Measurements from ENCODE around the gene TNFSF15. TPM values are rescaled to one million over a fixed set of nuclear protein-coding genes. Genes with fewer than 3 reads are reported as not detected.

Gene TNFSF15
- polyA plus RNA-seq, 3 donors, result 0.07 to 1.1 (median 0.11) TPM

DNA sequence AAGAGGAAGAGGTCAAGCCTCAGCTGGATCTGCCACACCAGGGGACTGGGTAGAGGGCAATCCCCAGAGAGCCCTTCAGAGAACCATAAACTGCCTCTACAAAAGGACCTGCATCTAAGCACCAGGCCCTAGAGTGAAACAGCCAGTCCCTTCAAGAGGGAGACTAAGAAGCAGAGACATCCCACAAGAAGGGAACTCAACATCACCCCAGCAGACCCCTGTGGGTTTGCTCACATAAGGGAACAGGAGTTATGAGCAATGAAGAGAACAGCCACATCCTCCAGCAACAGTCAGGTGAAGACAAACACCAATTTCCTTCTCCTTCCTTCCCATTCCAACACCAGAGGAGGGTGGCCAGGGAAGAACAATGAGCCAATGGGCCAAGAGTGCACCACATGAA, 48.9 kb downstream of the TNFSF15 start:
- Histone ChIP-seq H3K36me3 (replicated peaks in 1 of 2; ENCODE audit: control insufficient read depth in 1 of 2, insufficient read depth in 2 of 2, low read length in 2 of 2) (no peaks in the 10 kb centered on the region), H3K4me3 (replicated peaks in 1 of 3; ENCODE audit: low read depth in 2 of 3, low read length in 3 of 3) (no peak overlapping the region), H3K4me2 (replicated peaks; ENCODE audit: extremely low read depth, low read length, poor library complexity, severe bottlenecking) (no peak overlapping the region), H4K20me1 (ENCODE audit: insufficient read depth, low read length) (no peaks in the 10 kb centered on the region), H3K27me3 (ENCODE audit: control insufficient read depth in 2 of 2, insufficient read depth in 2 of 2, low read length in 2 of 2) (peaks cover 0 to 4% of the 10 kb centered on the region in 2 donors), H3K4me1 (ENCODE audit: control insufficient read depth in 1 of 2, insufficient read depth in 2 of 2, low read length in 2 of 2) (peaks cover 0 to 11% of the 10 kb centered on the region in 2 donors), H3K9ac (ENCODE audit: insufficient read depth, low read length, poor library complexity, severe bottlenecking) (no peak overlapping the region), H3K9me3 (replicated peaks in 1 of 2; ENCODE audit: control insufficient read depth in 1 of 2, insufficient read depth in 1 of 2, low read length in 2 of 2) (no peaks in the 10 kb centered on the region), H2AFZ (ENCODE audit: insufficient read depth, low read depth, low read length, poor library complexity, severe bottlenecking) (no peak overlapping the region), H3K79me2 (ENCODE audit: insufficient read depth, low read length) (no peaks in the 10 kb centered on the region), H3K27ac (ENCODE audit: low read depth in 1 of 2, low read length in 2 of 2) (no peak overlapping the region)
- Mint-ChIP-seq H3K27me3 (ENCODE audit: low read depth in 3 of 3) (peaks cover 0 to 3% (median 0%) of the 10 kb centered on the region in 3 donors), H3K4me3 (no peak overlapping the region), H3K9me3 (peaks cover 0 to 2% (median 0%) of the 10 kb centered on the region in 7 donors), H3K36me3 (no peaks in the 10 kb centered on the region), H3K27ac (no peak overlapping the region), H3K4me1 (peaks cover 11% of the 10 kb centered on the region)
- TF ChIP-seq, protein P1, sequence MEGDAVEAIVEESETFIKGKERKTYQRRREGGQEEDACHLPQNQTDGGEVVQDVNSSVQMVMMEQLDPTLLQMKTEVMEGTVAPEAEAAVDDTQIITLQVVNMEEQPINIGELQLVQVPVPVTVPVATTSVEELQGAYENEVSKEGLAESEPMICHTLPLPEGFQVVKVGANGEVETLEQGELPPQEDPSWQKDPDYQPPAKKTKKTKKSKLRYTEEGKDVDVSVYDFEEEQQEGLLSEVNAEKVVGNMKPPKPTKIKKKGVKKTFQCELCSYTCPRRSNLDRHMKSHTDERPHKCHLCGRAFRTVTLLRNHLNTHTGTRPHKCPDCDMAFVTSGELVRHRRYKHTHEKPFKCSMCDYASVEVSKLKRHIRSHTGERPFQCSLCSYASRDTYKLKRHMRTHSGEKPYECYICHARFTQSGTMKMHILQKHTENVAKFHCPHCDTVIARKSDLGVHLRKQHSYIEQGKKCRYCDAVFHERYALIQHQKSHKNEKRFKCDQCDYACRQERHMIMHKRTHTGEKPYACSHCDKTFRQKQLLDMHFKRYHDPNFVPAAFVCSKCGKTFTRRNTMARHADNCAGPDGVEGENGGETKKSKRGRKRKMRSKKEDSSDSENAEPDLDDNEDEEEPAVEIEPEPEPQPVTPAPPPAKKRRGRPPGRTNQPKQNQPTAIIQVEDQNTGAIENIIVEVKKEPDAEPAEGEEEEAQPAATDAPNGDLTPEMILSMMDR (IDR thresholded peaks at IDR 0.05), result no peak
- DNase-seq, result no peak
- intact Hi-C loops (cut with micrococcal nuclease), result no loop called here

GRCh38 chr9:114754581-114754980, 51.3 kb downstream of the TNFSF15 start:
- Histone ChIP-seq H3K4me1 (ENCODE audit: control insufficient read depth in 1 of 2, insufficient read depth in 2 of 2, low read length in 2 of 2) (peaks cover 0 to 11% of the 10 kb centered on the region in 2 donors), H3K79me2 (ENCODE audit: insufficient read depth, low read length) (no peaks in the 10 kb centered on the region), H4K20me1 (ENCODE audit: insufficient read depth, low read length) (no peaks in the 10 kb centered on the region), H3K9me3 (replicated peaks in 1 of 2; ENCODE audit: control insufficient read depth in 1 of 2, insufficient read depth in 1 of 2, low read length in 2 of 2) (no peaks in the 10 kb centered on the region), H2AFZ (ENCODE audit: insufficient read depth, low read depth, low read length, poor library complexity, severe bottlenecking) (peak overlapping the region; percentile 12), H3K27ac (ENCODE audit: low read depth in 1 of 2, low read length in 2 of 2) (no peak overlapping the region), H3K27me3 (ENCODE audit: control insufficient read depth in 2 of 2, insufficient read depth in 2 of 2, low read length in 2 of 2) (no peaks in the 10 kb centered on the region), H3K4me2 (replicated peaks; ENCODE audit: extremely low read depth, low read length, poor library complexity, severe bottlenecking) (no peak overlapping the region), H3K9ac (ENCODE audit: insufficient read depth, low read length, poor library complexity, severe bottlenecking) (no peak overlapping the region), H3K36me3 (replicated peaks in 1 of 2; ENCODE audit: control insufficient read depth in 1 of 2, insufficient read depth in 2 of 2, low read length in 2 of 2) (no peaks in the 10 kb centered on the region), H3K4me3 (replicated peaks in 1 of 3; ENCODE audit: low read depth in 2 of 3, low read length in 3 of 3) (no peak overlapping the region)
- H3K4me1 Mint-ChIP-seq, result peaks cover 11% of the 10 kb centered on the region
- intact Hi-C loops (cut with micrococcal nuclease), result no loop called here
- H3K27ac Mint-ChIP-seq, result peak overlapping the region in 2 of 7 donors; percentile 6 to 12
- peaks cover 0 to 2% (median 0%) of the 10 kb centered on the region in 7 donors for H3K9me3 Mint-ChIP-seq
- H3K4me3 Mint-ChIP-seq, result no peak overlapping the region
- WGBS (ENCODE audit: insufficient coverage), result no CpG with 5 or more reads among the region's 3 CpGs
- peaks cover 0 to 3% (median 0%) of the 10 kb centered on the region in 3 donors for H3K27me3 Mint-ChIP-seq (ENCODE audit: low read depth in 3 of 3)
- TF ChIP-seq, protein P1 (IDR thresholded peaks at IDR 0.05), result no peak
- peak; percentile 14 to 25 (median 17) for DNase-seq
- no peaks in the 10 kb centered on the region for H3K36me3 Mint-ChIP-seq

Data from CD14-positive monocyte (primary cell).